ENCODE measurements around the gene CD101. TPM values are rescaled to one million over a fixed set of nuclear protein-coding genes. Genes with fewer than 3 reads are reported as not detected.
A peak's percentile ranks its signal among the peaks of the same experiment; 100 is the strongest.

The CD101 gene
- total RNA-seq, 5 donors from 2014 or later (not counting 1 experiment from before 2014, with no cell fraction given) = 4.8 to 13.4 (median 5.3) TPM

GRCh38 chr1:116958977-116959376 is 42.6 kb upstream of the CD101 start:
- Histone ChIP-seq H3K9me3 (no peaks in the 10 kb centered on the region), H3K27ac (ENCODE audit: low read length) (no peak overlapping the region), H3K4me1 (ENCODE audit: control insufficient read depth in 1 of 2, extremely low read depth in 1 of 2, insufficient read depth in 2 of 2, low read length in 2 of 2) (peaks cover 9 to 11% of the 10 kb centered on the region in 2 experiments), H3K27me3 (replicated peaks in 1 of 2; ENCODE audit: control insufficient read depth in 2 of 2, extremely low read depth in 1 of 2, insufficient read depth in 2 of 2, low read length in 1 of 2) (no peaks in the 10 kb centered on the region), H3K4me3 (ENCODE audit: control insufficient read depth in 1 of 2, extremely low read depth in 1 of 2, low read length in 1 of 2) (no peak overlapping the region), H3K36me3 (ENCODE audit: control insufficient read depth in 2 of 2, extremely low read depth in 1 of 2, insufficient read depth in 1 of 2, low read length in 1 of 2) (no peaks in the 10 kb centered on the region)
- H3K4me3 Mint-ChIP-seq = no peak overlapping the region
- H3K27ac Mint-ChIP-seq = no peak overlapping the region
- no peaks in the 10 kb centered on the region for H3K36me3 Mint-ChIP-seq
- DNase-seq = no peak
- ATAC-seq (replicated peaks in 1 of 4) = no peak
- no peaks in the 10 kb centered on the region for H3K9me3 Mint-ChIP-seq
- no peaks in the 10 kb centered on the region for H3K27me3 Mint-ChIP-seq
- no peaks in the 10 kb centered on the region for H3K4me1 Mint-ChIP-seq
- ChIA-PET CTCF (no interaction called here), POLR2A (no interaction called here)
- 38% methylated on average over 1 of the region's 2 CpGs for WGBS (ENCODE audit: insufficient coverage)

- H3K27me3 Mint-ChIP-seq = no peaks in the 10 kb centered on the region
- no peak overlapping the region for H3K27ac Mint-ChIP-seq
- Histone ChIP-seq H3K36me3 (ENCODE audit: control insufficient read depth in 2 of 2, extremely low read depth in 1 of 2, insufficient read depth in 1 of 2, low read length in 1 of 2) (no peaks in the 10 kb centered on the region), H3K4me3 (ENCODE audit: control insufficient read depth in 1 of 2, extremely low read depth in 1 of 2, low read length in 1 of 2) (no peak overlapping the region), H3K9me3 (no peaks in the 10 kb centered on the region), H3K27ac (ENCODE audit: low read length) (no peak overlapping the region), H3K27me3 (replicated peaks in 1 of 2; ENCODE audit: control insufficient read depth in 2 of 2, extremely low read depth in 1 of 2, insufficient read depth in 2 of 2, low read length in 1 of 2) (no peaks in the 10 kb centered on the region), H3K4me1 (ENCODE audit: control insufficient read depth in 1 of 2, extremely low read depth in 1 of 2, insufficient read depth in 2 of 2, low read length in 2 of 2) (peaks cover 9 to 11% of the 10 kb centered on the region in 2 experiments)
- ATAC-seq (replicated peaks in 1 of 4) (no peak), DNase-seq (no peak)
- H3K9me3 Mint-ChIP-seq = no peaks in the 10 kb centered on the region
- ChIA-PET POLR2A (no interaction called here), CTCF (no interaction called here)
- WGBS (ENCODE audit: insufficient coverage) = 94% methylated on average over 6 of the region's 6 CpGs
- H3K36me3 Mint-ChIP-seq = no peaks in the 10 kb centered on the region
- no peak overlapping the region for H3K4me3 Mint-ChIP-seq
- peaks cover 0 to 3% (median 0%) of the 10 kb centered on the region in 3 donors for H3K4me1 Mint-ChIP-seq
Measured at GRCh38 chr1:116961606-116962005, 40.0 kb upstream of the CD101 start.

GRCh38 chr1:116962987-116963639 is 38.4 kb upstream of the CD101 start:
- ChIA-PET CTCF (no interaction called here), POLR2A (interaction anchor here in 1 of 2 donors (0.7 kb wide), 1 partner anchor 442 kb away, joined by 3 read pairs; no protein-coding TSS in a partner anchor)
- Histone ChIP-seq H3K4me3 (ENCODE audit: control insufficient read depth in 1 of 2, extremely low read depth in 1 of 2, low read length in 1 of 2) (no peak overlapping the region), H3K9me3 (no peaks in the 10 kb centered on the region), H3K36me3 (ENCODE audit: control insufficient read depth in 2 of 2, extremely low read depth in 1 of 2, insufficient read depth in 1 of 2, low read length in 1 of 2) (no peaks in the 10 kb centered on the region), H3K27ac (ENCODE audit: low read length) (no peak overlapping the region), H3K4me1 (ENCODE audit: control insufficient read depth in 1 of 2, extremely low read depth in 1 of 2, insufficient read depth in 2 of 2, low read length in 2 of 2) (peaks cover 9 to 11% of the 10 kb centered on the region in 2 experiments), H3K27me3 (replicated peaks in 1 of 2; ENCODE audit: control insufficient read depth in 2 of 2, extremely low read depth in 1 of 2, insufficient read depth in 2 of 2, low read length in 1 of 2) (no peaks in the 10 kb centered on the region)
- no peak overlapping the region for H3K27ac Mint-ChIP-seq
- H3K36me3 Mint-ChIP-seq = no peaks in the 10 kb centered on the region
- peaks cover 0 to 3% (median 0%) of the 10 kb centered on the region in 3 donors for H3K4me1 Mint-ChIP-seq
- DNase-seq = peak in 2 of 35 experiments; percentile 9 to 23
- ATAC-seq (replicated peaks in 1 of 4) = peak; percentile 27 to 70 (median 51)
- no peaks in the 10 kb centered on the region for H3K9me3 Mint-ChIP-seq
- 75% methylated on average over 2 of the region's 4 CpGs for WGBS (ENCODE audit: insufficient coverage)
- H3K27me3 Mint-ChIP-seq = no peaks in the 10 kb centered on the region
- no peak overlapping the region for H3K4me3 Mint-ChIP-seq

GRCh38 chr1:116966791-116967190 is 34.8 kb upstream of the CD101 start:
- H3K27ac Mint-ChIP-seq = no peak overlapping the region
- ATAC-seq (replicated peaks in 1 of 4) = no peak
- Histone ChIP-seq H3K9me3 (no peaks in the 10 kb centered on the region), H3K27me3 (replicated peaks in 1 of 2; ENCODE audit: control insufficient read depth in 2 of 2, extremely low read depth in 1 of 2, insufficient read depth in 2 of 2, low read length in 1 of 2) (no peaks in the 10 kb centered on the region), H3K4me3 (ENCODE audit: control insufficient read depth in 1 of 2, extremely low read depth in 1 of 2, low read length in 1 of 2) (no peak overlapping the region), H3K36me3 (ENCODE audit: control insufficient read depth in 2 of 2, extremely low read depth in 1 of 2, insufficient read depth in 1 of 2, low read length in 1 of 2) (no peaks in the 10 kb centered on the region), H3K4me1 (ENCODE audit: control insufficient read depth in 1 of 2, extremely low read depth in 1 of 2, insufficient read depth in 2 of 2, low read length in 2 of 2) (peaks cover 9 to 11% of the 10 kb centered on the region in 2 experiments), H3K27ac (ENCODE audit: low read length) (no peak overlapping the region)
- WGBS (ENCODE audit: insufficient coverage) = 94% methylated on average over 11 of the region's 11 CpGs
- H3K4me3 Mint-ChIP-seq = no peak overlapping the region
- H3K27me3 Mint-ChIP-seq = no peaks in the 10 kb centered on the region
- POLR2A ChIA-PET = no interaction called here
- no peaks in the 10 kb centered on the region for H3K36me3 Mint-ChIP-seq
- peaks cover 0 to 3% (median 0%) of the 10 kb centered on the region in 3 donors for H3K4me1 Mint-ChIP-seq
- no peak for DNase-seq
- CTCF ChIA-PET = no interaction called here
- H3K9me3 Mint-ChIP-seq = peaks cover 0 to 4% (median 0%) of the 10 kb centered on the region in 3 donors

- Histone ChIP-seq H3K4me1 (ENCODE audit: control insufficient read depth in 1 of 2, extremely low read depth in 1 of 2, insufficient read depth in 2 of 2, low read length in 2 of 2) (no peaks in the 10 kb centered on the region), H3K9me3 (no peaks in the 10 kb centered on the region), H3K27ac (ENCODE audit: low read length) (no peak overlapping the region), H3K36me3 (ENCODE audit: control insufficient read depth in 2 of 2, extremely low read depth in 1 of 2, insufficient read depth in 1 of 2, low read length in 1 of 2) (no peaks in the 10 kb centered on the region), H3K27me3 (replicated peaks in 1 of 2; ENCODE audit: control insufficient read depth in 2 of 2, extremely low read depth in 1 of 2, insufficient read depth in 2 of 2, low read length in 1 of 2) (no peaks in the 10 kb centered on the region), H3K4me3 (ENCODE audit: control insufficient read depth in 1 of 2, extremely low read depth in 1 of 2, low read length in 1 of 2) (no peak overlapping the region)
- Mint-ChIP-seq H3K4me1 (peaks cover 0 to 3% (median 0%) of the 10 kb centered on the region in 3 donors), H3K4me3 (no peak overlapping the region), H3K9me3 (peaks cover 0 to 4% (median 0%) of the 10 kb centered on the region in 3 donors), H3K27ac (no peak overlapping the region), H3K36me3 (no peaks in the 10 kb centered on the region), H3K27me3 (no peaks in the 10 kb centered on the region)
- ATAC-seq (replicated peaks in 1 of 4) (no peak), DNase-seq (no peak)
- 57% methylated on average over 1 of the region's 3 CpGs for WGBS (ENCODE audit: insufficient coverage)
- POLR2A ChIA-PET = no interaction called here
- CTCF ChIA-PET = no interaction called here
Measured at GRCh38 chr1:116968724-116969123, 32.8 kb upstream of the CD101 start.

- POLR2A ChIA-PET = no interaction called here
- CTCF ChIA-PET = no interaction called here
Measured at GRCh38 chr1:116971258-116971860, 30.2 kb upstream of the CD101 start.

More at GRCh38 chr1:116971258-116971860, 30.2 kb upstream of the CD101 start:
- Histone ChIP-seq H3K36me3 (ENCODE audit: control insufficient read depth in 2 of 2, extremely low read depth in 1 of 2, insufficient read depth in 1 of 2, low read length in 1 of 2) (no peaks in the 10 kb centered on the region), H3K4me1 (ENCODE audit: control insufficient read depth in 1 of 2, extremely low read depth in 1 of 2, insufficient read depth in 2 of 2, low read length in 2 of 2) (no peaks in the 10 kb centered on the region), H3K27ac (ENCODE audit: low read length) (no peak overlapping the region), H3K9me3 (no peaks in the 10 kb centered on the region), H3K4me3 (ENCODE audit: control insufficient read depth in 1 of 2, extremely low read depth in 1 of 2, low read length in 1 of 2) (no peak overlapping the region), H3K27me3 (replicated peaks in 1 of 2; ENCODE audit: control insufficient read depth in 2 of 2, extremely low read depth in 1 of 2, insufficient read depth in 2 of 2, low read length in 1 of 2) (no peaks in the 10 kb centered on the region)
- no CpG with 5 or more reads among the region's 4 CpGs for WGBS (ENCODE audit: insufficient coverage)
- peaks cover 0 to 4% (median 0%) of the 10 kb centered on the region in 3 donors for H3K9me3 Mint-ChIP-seq
- H3K36me3 Mint-ChIP-seq = peaks cover 2% of the 10 kb centered on the region
- ATAC-seq (replicated peaks in 1 of 4) (no peak), DNase-seq (no peak)
- no peaks in the 10 kb centered on the region for H3K27me3 Mint-ChIP-seq
- no peak overlapping the region for H3K4me3 Mint-ChIP-seq
- H3K27ac Mint-ChIP-seq = no peak overlapping the region
- H3K4me1 Mint-ChIP-seq = no peaks in the 10 kb centered on the region

Measured in T-cell (primary cell).